GM10248 (cell line): ENCODE results near the gene SLC38A1.

ENCODE experiments used
- CTCF ChIA-PET: fragments of 300-600 bp; sonication (Branson Sonifier 250); formaldehyde crosslinking; extraction: SDS; loops from one replicate; lab custom pipeline; 2021; ENCODE audit warnings: antibody characterized with exemption; lab: Yijun Ruan, JAX
- POLR2A ChIA-PET: fragments of 350-650 bp; sonication (Branson Sonifier 250); formaldehyde crosslinking; extraction: SDS; loops from one replicate; lab custom pipeline; 2020; ENCODE audit warnings: antibody characterized with exemption; lab: Yijun Ruan, JAX
- DNase-seq: peaks from one replicate; pipeline ENCODE4 v3.0.0; 2012; ENCODE audit errors: extremely low spot score
- TF ChIP-seq, protein P1 (sequence below): IDR thresholded peaks from 2 replicates; pipeline ENCODE4 v1.5.1; 2012; ENCODE audit warnings: mild to moderate bottlenecking, low read depth; ENCODE audit errors: extremely low read depth, missing control alignments, control extremely low read depth

Gene SLC38A1

DNA sequence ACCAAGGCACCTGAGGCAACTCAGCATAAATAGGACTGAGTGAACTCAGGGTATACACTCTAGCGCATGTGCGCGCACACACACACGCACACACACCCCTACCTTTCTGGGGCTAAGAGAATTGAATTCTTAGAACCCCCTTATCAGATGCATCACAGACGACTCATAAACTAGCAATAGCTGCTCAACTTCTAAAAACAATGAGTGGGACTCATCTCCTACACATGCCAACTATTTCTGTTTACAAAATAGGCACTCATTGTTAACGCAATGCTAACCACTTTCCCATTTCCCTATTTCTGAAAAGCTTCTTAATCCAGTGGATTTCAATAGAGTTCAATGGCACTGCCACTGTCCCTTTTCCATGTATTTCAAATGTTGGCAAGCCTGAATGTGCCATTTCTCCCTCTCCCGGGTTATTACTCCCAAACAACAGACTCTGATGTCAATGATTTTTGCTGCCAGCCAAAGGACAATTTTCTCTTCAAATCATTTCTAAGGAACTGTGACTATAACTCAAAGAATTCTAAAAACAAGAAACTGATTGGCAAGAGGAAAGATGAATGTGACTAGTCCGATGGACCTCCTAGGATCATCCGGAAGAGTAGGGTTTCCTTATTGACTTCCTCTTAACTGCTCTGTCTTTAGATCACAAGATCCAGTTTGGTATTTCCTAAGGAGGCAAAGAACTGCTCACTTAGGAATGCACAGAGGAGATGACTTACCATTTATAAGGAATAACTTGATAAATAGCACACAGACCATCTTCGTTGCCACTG lies 48.8 kb downstream of the SLC38A1 start:
- no peak for DNase-seq
- POLR2A ChIA-PET, result no interaction called here
- CTCF ChIA-PET, result no interaction called here
- TF ChIP-seq, protein P1, sequence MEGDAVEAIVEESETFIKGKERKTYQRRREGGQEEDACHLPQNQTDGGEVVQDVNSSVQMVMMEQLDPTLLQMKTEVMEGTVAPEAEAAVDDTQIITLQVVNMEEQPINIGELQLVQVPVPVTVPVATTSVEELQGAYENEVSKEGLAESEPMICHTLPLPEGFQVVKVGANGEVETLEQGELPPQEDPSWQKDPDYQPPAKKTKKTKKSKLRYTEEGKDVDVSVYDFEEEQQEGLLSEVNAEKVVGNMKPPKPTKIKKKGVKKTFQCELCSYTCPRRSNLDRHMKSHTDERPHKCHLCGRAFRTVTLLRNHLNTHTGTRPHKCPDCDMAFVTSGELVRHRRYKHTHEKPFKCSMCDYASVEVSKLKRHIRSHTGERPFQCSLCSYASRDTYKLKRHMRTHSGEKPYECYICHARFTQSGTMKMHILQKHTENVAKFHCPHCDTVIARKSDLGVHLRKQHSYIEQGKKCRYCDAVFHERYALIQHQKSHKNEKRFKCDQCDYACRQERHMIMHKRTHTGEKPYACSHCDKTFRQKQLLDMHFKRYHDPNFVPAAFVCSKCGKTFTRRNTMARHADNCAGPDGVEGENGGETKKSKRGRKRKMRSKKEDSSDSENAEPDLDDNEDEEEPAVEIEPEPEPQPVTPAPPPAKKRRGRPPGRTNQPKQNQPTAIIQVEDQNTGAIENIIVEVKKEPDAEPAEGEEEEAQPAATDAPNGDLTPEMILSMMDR, result no peak

DNA sequence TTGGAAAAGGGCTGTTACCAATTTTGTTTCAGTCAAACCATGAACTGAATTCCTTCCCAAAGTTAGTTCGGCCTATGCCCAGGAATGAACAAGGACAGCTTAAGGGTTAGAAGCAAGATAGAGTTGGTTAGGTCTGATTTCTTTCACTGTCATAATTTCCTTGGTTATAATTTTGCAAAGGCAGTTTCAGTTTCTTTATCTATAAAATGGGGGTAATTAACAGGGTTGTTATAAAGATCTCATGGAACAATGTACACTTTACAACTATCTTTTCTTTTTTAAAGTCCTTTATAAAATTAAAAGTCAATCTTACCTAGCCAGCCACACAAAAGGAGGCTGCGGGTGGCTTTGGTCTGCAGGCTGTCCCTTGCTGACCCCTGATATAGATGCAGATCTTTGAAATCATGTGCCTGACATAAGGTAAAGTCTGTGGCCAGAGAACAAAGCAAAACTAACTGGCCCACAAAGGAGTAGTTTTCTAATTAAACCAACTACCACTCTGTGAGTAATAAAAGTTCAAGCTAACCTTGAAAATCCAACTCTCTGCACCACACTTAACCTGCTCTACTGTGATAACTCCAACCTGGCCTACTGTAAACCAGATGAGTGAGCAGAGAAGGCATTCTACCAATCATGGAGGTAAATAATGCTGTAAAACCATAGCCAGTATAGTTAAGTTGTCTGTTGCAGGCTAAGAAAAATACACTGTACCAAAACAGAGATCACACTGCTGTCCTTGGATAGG lies 49.5 kb downstream of the SLC38A1 start:
- DNase-seq, result no peak
- ChIA-PET CTCF (interaction anchor here (1.0 kb wide), 1 partner anchor 14 kb away, joined by 3 read pairs; no protein-coding TSS in a partner anchor), POLR2A (no interaction called here)
- TF ChIP-seq, protein P1, result no peak

DNA sequence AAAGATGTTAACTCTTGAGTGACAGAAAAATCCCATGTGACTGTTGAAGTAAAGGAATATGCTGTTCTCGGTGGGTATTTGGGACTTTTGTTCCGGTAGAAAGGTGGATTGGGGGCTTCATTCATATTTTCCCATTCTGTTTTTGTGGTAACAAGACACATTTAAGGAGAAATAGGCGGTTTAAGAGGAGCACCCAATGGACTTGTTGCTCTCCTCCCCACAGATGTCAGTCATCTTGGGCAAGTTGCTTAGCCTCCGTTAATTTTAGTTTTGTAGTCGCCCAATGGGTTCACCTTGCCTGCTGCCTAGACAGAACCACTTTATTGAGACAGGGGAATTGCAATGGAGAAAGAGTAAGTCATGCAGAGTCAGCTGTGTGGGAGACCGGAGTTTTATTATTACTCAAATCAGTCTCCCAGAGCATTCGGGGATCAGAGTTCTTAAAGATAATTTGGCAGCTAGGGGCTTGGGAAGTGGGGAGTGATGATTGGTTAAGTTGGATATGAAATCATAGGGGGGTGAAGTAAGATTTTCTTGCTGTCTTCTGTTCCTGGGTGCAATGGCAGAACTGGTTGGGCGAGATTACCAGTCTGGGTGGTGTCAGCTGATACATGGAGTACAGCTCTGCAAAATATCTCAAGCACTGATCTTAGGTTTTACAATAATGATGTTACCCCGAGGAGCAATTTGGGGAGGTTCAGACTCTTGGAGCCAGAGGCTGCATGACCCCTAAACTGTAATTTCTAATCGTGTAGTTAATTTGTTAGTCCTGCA lies 50.3 kb downstream of the SLC38A1 start:
- ChIA-PET CTCF (interaction anchor here (1.0 to 1.2 kb wide), 3 partner anchors 13 to 22 kb away, joined by 3 to 4 read pairs (median 3); no protein-coding TSS in a partner anchor), POLR2A (no interaction called here)
- DNase-seq, result no peak
- TF ChIP-seq, protein P1, result no peak

DNA sequence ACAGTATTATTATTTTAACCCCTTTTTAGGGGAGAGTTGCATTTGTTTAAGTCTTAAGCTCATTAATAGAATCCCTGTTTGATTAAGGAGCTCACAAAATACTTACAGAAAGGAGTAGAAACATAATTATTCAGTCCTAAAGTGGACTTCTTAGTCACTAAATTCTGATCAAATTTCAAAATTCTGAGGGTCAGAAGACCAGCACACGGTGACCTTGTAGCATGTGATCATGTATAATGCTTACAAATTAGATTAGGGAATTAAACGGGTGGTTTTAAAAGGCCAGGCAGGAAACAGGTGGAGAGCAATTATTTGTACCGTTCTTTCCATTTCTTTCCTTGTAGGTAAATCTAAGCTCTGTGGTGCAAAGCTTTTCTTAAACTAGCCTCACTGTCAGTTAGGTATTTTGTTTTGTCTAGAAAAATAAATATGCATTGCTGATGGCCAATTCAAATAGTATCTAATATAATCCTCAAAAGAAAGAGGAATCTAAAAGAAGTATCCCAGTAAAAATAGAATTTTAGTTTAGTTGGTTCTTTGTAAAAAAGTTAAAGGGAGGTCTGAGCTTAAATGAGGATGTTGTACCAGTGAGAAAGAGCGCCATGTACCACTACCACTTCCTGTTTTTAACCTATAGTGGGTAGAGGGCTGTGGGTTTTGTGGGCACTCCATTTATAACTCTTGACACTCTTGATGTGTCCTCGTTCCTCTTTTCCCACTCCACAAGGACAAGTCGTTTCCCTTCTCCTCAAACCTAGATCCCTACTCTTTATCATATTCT lies 51.1 kb downstream of the SLC38A1 start:
- ChIA-PET CTCF (interaction anchor here (0.9 to 2.1 kb wide), 11 partner anchors 9 to 443 kb away, joined by 3 to 6 read pairs (median 3); no protein-coding TSS in a partner anchor), POLR2A (no interaction called here)
- TF ChIP-seq, protein P1, result no peak
- peak; percentile 33 for DNase-seq

DNA sequence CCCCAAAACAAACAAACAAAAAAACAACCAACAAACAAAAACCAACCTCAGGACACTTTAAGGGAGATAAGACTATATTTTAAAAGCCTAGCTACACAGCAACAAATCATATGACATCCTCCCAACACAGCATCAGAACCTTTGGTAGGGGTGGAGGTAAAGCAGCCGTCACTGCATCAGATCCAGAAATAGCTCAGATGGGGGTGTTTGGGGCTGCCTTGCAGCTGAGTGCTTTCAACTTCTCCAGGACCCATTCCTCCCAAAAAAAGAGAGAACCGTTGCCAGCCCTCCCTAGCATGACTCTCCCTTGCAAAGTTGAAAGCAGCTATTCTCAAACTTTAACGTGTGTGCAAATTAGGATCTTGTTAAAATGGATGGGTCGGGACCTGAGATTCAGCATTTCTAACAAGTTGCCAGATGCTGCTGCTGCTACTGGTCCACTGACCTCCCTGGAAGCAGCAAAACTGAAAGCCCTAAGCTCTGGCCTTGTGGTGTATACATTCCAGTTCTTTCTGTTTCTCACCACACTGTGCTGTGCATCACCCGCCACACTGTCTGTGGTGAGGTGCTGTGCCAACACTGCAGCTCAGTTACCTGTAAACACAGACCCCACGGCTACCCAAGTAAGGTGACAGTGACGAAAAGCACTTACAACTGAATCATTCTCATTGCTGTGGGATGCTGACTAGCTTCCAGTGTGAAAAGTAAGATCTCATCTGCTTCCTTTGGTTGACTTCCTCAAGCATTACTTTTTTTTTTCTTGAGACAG lies 54.0 kb downstream of the SLC38A1 start:
- POLR2A ChIA-PET, result interaction anchor here (0.5 to 0.9 kb wide), 2 partner anchors 15 to 264 kb away, joined by 3 read pairs; no protein-coding TSS in a partner anchor
- CTCF ChIA-PET, result interaction anchor here (1.5 to 1.9 kb wide), 4 partner anchors 10 to 89 kb away, joined by 4 to 6 read pairs (median 4); no protein-coding TSS in a partner anchor
- no peak for DNase-seq
- TF ChIP-seq, protein P1, result no peak
